ENCODE results near the gene TADA3. TPM values are rescaled to one million over a fixed set of nuclear protein-coding genes. Genes with fewer than 3 reads are reported as not detected.

The TADA3 gene
- total and polyA plus RNA-seq, 8 donors: 13.2 to 29.1 (median 20.1) TPM

GRCh38 chr3:9757427-9757826, 34.8 kb downstream of the TADA3 start:
- Histone ChIP-seq H3K9me3 (no peaks in the 10 kb centered on the region), H3K27ac (no peak overlapping the region), H3K4me1 (no peaks in the 10 kb centered on the region), H3K4me3 (no peak overlapping the region), H3K27me3 (no peaks in the 10 kb centered on the region), H3K36me3 (peaks cover 0 to 22% (median 4%) of the 10 kb centered on the region in 3 donors)
- FAIRE-seq (no peak), ATAC-seq (no peak), DNase-seq (no peak)
- no peak for TF ChIP-seq CTCF (IDR thresholded peaks at IDR 0.05)
- 91 to 94% methylated on average over 13 of the region's 13 CpGs for WGBS, 2 donors
- intact Hi-C loops (cut with DNase I): no loop called here

DNA sequence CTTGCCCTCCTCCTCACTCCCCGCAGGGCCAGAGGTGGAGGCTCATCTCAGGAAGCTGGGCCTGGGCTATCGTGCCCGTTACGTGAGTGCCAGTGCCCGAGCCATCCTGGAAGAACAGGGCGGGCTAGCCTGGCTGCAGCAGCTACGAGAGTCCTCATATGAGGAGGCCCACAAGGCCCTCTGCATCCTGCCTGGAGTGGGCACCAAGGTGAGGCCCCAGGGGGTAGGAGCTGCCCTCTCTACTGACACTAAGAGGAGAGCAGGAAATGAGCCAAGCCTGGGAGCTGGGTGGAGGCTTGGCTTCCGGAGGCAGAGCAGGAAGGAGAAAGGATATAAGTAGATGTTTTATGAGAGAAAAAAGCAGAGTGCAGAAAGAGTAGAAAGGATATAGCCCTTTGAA, 37.6 kb downstream of the TADA3 start:
- ATAC-seq: no peak
- Histone ChIP-seq H3K9me3 (no peaks in the 10 kb centered on the region), H3K4me3 (no peak overlapping the region), H3K4me1 (peaks cover 0 to 9% (median 0%) of the 10 kb centered on the region in 3 donors), H3K36me3 (peaks cover 0 to 31% (median 4%) of the 10 kb centered on the region in 3 donors), H3K27me3 (no peaks in the 10 kb centered on the region), H3K27ac (no peak overlapping the region)
- intact Hi-C loops (cut with DNase I): no loop called here
- TF ChIP-seq CTCF (IDR thresholded peaks at IDR 0.05): no peak
- FAIRE-seq: no peak
- no peak for DNase-seq
- 88 to 90% methylated on average over 8 of the region's 8 CpGs for WGBS, 2 donors

DNA sequence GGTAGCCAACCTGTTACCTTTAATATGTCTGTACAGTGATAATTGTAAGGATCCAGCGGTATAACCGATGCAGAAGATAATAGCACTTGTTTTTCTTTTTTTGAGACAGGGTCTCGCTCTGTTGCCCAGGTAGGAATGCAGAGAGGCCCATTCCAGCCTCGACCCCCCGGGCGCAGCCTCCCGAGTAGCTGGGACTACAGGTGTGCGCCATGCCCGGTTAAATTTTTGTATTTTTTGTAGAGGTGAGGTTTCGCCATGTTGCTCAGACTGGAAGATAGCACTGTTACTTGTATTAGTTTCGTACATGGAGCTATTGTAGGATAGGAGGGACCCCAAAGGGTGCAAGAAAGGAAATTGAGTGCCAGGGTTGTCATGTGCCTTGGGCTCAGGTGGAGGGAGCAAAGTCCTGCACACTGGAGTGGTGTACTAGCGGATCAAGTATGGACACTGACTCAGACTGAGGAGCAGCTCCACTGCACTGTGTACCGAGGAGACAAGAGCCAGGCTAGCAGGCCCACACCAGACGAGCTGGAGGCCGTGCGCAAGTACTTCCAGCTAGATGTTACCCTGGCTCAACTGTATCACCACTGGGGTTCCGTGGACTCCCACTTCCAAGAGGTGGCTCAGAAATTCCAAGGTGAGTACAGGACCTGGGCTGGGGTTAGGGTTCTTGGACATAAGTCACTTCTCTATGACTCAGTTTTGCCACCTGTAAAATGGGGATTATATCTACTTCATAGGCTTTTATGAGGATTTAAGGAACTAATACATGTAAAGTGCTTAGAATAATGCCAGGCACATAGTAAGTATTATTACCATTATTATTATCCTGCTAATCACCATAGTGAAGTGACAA, 41.5 kb downstream of the TADA3 start:
- no peak for TF ChIP-seq CTCF (IDR thresholded peaks at IDR 0.05)
- WGBS, 2 donors: 37 to 38% methylated on average over 17 of the region's 17 CpGs
- peak overlapping the region in 2 of 4 donors; percentile 81 to 85 for H3K27ac ChIP-seq
- no peaks in the 10 kb centered on the region for H3K27me3 ChIP-seq
- H3K9me3 ChIP-seq: no peaks in the 10 kb centered on the region
- peak in 1 of 6 donors; percentile 22 for DNase-seq
- H3K4me1 ChIP-seq: peaks cover 0 to 9% (median 5%) of the 10 kb centered on the region in 3 donors
- intact Hi-C loops (cut with DNase I): no loop called here
- no peak for ATAC-seq
- peak overlapping the region; percentile 31 to 73 (median 54) for H3K4me3 ChIP-seq
- FAIRE-seq: no peak
- H3K36me3 ChIP-seq: peaks cover 0 to 31% (median 8%) of the 10 kb centered on the region in 3 donors

DNA sequence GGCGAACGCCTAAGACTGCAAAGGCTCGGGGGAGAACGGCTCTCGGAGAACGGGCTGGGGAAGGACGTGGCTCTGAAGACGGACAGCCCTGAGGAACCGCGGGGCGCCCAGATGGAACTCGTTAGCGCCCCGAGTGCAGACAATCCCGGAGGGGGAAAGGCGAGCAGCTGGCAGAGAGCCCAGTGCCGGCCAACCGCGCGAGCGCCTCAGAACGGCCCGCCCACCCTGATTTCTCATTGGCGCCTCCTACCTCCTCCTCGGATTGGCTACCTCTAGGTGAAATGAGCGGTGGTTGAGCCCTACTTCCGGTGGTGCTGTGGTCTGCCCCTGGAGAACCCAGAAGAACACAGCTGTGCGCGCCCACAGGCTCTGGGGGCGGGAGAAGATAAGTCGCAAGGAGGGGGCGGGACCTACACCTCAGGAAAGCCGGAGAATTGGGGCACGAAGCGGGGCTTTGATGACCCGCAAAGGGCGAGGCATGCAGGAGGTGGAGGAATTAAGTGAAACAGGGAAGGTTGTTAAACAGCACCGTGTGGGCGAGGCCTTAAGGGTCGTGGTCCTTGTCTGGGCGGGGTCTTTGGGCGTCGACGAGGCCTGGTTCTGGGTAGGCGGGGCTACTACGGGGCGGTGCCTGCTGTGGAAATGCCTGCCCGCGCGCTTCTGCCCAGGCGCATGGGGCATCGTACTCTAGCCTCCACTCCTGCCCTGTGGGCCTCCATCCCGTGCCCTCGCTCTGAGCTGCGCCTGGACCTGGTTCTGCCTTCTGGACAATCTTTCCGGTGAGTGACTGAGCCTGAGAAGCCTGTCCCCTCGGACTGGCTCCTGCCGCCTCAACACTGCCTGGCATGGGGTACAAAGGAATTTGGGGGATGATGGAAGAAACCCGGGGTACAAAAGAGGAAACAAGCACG, 42.4 kb downstream of the TADA3 start, which contains the start of gene OGG1:
Gene OGG1, plus strand, starts transcription at position 308 of the 911 bp plus-strand sequence. Its CDS starts 335 bp downstream, at position 643.
- 1% methylated on average over 59 to 60 of the region's 60 CpGs for WGBS, 2 donors
- H3K27ac ChIP-seq: peak within 1 kb of the TSS; percentile 63 to 87 (median 83)
- H3K36me3 ChIP-seq: peaks cover 0 to 38% (median 15%) of the 10 kb centered on the region in 3 donors
- no peaks in the 10 kb centered on the region for H3K9me3 ChIP-seq
- ATAC-seq (peak; percentile 96 to 99 (median 96)), FAIRE-seq (no peak), DNase-seq (peak; percentile 97 to 99 (median 98))
- H3K4me3 ChIP-seq: peak within 1 kb of the TSS; percentile 31 to 73 (median 54)
- intact Hi-C loops (cut with DNase I): no loop called here
- H3K27me3 ChIP-seq: no peaks in the 10 kb centered on the region
- no peak for TF ChIP-seq CTCF (IDR thresholded peaks at IDR 0.05)
- H3K4me1 ChIP-seq: peaks cover 0 to 9% (median 5%) of the 10 kb centered on the region in 3 donors
